Type B pancreatic cell (in vitro differentiated cells): ENCODE data around the gene CD4. TPM values are rescaled to one million over a fixed set of nuclear protein-coding genes. Genes with fewer than 3 reads are reported as not detected.

Experiments
- DNase-seq: peaks from one replicate; pipeline ENCODE4 v3.0.0; 2021; ENCODE audit warnings: mixed read lengths; ENCODE audit not compliant: unreplicated experiment; ENCODE audit errors: extremely low spot score
- H3K27ac Mint-ChIP-seq: 2 replicates; pipeline ENCODE4 v1.8.0; 2021; ENCODE audit warnings: mild to moderate bottlenecking, mixed read lengths
- H3K27me3 Mint-ChIP-seq: 2 replicates; pipeline ENCODE4 v1.8.0; 2021; ENCODE audit warnings: mixed read lengths
- H3K36me3 Mint-ChIP-seq: 2 replicates; pipeline ENCODE4 v1.8.0; 2021; ENCODE audit warnings: mixed read lengths
- H3K4me1 Mint-ChIP-seq: one replicate; pipeline ENCODE4 v1.8.0; 2021; ENCODE audit warnings: mixed read lengths; ENCODE audit not compliant: unreplicated experiment
- H3K4me3 Mint-ChIP-seq: 2 replicates; pipeline ENCODE4 v1.8.0; 2021; ENCODE audit warnings: mild to moderate bottlenecking, mixed read lengths
- H3K9me3 Mint-ChIP-seq: 2 replicates; pipeline ENCODE4 v1.8.0; 2021; ENCODE audit warnings: mixed read lengths
- total RNA-seq: library from RNA; stranded (reverse); gene quantifications from 2 replicates; pipeline ENCODE4 v1.2.1, GENCODE V29; 2021; ENCODE audit warnings: low replicate concordance
- TF ChIP-seq, protein P1 (sequence below): fragments of 200-600 bp; sonication (generic); conservative IDR thresholded peaks from 2 replicates; pipeline ENCODE4 v1.5.0; 2021; ENCODE audit warnings: antibody characterized with exemption, mild to moderate bottlenecking

Gene CD4
- total RNA-seq, 1 donor from 2014 or later: 0.65 TPM

DNA sequence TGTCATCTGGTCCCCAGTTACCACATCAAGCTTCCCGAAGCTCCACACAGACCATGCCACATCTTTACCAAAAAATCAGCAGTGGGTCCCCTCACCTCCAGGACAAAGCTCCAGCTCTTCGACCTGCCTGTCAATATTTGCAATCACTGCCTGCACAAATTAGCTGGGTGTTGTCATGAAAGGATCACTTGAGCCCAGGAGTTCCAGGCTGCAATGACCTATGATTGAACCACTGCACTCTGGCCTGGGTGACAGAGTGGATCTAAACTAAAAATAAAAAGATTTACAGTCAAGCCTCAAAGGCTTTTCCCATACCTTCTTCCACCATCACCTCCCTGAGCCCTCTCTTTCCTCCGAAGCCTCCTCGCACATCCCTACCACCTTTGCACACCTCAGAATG lies 7.2 kb downstream of the CD4 start:
- Mint-ChIP-seq H3K27me3 (peaks cover 41% of the 10 kb centered on the region), H3K36me3 (no peaks in the 10 kb centered on the region), H3K9me3 (no peaks in the 10 kb centered on the region), H3K27ac (no peak overlapping the region), H3K4me1 (peaks cover 10% of the 10 kb centered on the region), H3K4me3 (no peak overlapping the region)
- no peak for DNase-seq
- TF ChIP-seq, protein P1, sequence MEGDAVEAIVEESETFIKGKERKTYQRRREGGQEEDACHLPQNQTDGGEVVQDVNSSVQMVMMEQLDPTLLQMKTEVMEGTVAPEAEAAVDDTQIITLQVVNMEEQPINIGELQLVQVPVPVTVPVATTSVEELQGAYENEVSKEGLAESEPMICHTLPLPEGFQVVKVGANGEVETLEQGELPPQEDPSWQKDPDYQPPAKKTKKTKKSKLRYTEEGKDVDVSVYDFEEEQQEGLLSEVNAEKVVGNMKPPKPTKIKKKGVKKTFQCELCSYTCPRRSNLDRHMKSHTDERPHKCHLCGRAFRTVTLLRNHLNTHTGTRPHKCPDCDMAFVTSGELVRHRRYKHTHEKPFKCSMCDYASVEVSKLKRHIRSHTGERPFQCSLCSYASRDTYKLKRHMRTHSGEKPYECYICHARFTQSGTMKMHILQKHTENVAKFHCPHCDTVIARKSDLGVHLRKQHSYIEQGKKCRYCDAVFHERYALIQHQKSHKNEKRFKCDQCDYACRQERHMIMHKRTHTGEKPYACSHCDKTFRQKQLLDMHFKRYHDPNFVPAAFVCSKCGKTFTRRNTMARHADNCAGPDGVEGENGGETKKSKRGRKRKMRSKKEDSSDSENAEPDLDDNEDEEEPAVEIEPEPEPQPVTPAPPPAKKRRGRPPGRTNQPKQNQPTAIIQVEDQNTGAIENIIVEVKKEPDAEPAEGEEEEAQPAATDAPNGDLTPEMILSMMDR: no peak

DNA sequence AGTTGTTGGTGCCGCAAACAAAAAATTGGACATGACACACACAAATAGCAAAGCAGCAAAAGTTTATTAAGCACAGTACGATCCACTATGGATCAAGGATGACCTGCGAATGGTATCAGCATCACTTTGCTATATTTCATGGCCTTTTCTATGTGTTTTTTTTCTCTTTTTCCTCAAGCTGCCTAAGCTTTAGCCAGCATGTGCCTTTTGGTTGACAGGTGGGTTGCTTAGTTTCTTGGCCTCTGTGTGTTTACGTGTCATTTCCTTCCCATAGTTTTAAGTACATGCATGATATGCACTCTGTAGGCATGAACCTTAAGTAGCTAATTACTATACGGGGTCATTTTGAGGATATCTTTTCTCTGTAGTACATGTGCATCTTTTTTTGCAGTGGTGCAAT lies 9.8 kb downstream of the CD4 start:
- DNase-seq: no peak
- Mint-ChIP-seq H3K4me3 (no peak overlapping the region), H3K9me3 (peaks cover 3% of the 10 kb centered on the region), H3K36me3 (peaks cover 2% of the 10 kb centered on the region), H3K27ac (no peak overlapping the region), H3K4me1 (no peaks in the 10 kb centered on the region), H3K27me3 (peaks cover 18% of the 10 kb centered on the region)
- TF ChIP-seq, protein P1: no peak

DNA sequence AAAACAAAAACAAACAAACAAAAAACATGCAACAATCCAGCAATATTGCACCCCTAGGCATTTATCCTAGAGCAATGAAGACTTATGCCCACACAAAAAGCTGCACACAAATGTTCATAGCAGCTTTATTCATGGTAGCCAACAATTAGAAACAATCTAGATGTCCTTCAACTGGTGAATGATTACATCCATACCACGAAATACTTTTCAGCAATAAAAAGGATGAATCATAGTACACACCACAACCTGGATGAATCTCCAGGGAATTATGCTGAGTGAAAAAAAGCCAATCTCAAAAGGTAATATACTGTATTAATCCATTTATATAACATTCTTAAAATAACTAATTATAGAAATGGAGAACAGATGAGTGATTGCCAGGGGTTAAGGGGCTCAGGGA lies 17.8 kb downstream of the CD4 start:
- no peak for DNase-seq
- Mint-ChIP-seq H3K27me3 (peaks cover 13% of the 10 kb centered on the region), H3K36me3 (peaks cover 3% of the 10 kb centered on the region), H3K4me1 (no peaks in the 10 kb centered on the region), H3K9me3 (peaks cover 5% of the 10 kb centered on the region), H3K27ac (no peak overlapping the region), H3K4me3 (no peak overlapping the region)
- TF ChIP-seq, protein P1: no peak

DNA sequence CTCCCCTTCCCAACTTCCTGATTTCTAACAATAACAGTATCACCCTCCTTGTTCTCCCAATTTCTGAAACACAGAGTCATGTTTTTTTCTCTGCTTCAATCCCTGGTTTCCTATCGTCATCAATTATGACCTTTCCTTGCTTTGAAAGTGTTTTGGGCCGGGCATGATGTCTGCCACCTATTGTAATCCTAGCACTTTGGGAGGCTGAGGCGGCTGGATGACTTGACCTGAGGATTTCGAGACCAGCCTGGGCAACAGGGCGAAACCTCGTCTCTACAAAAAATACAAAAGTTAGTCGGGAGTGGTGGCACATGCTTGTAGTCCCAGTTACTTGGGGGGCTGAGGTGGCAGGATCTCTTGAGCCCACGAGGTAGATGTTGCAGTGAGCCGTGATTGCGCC lies 19.7 kb downstream of the CD4 start:
- no peaks in the 10 kb centered on the region for H3K4me1 Mint-ChIP-seq

DNA sequence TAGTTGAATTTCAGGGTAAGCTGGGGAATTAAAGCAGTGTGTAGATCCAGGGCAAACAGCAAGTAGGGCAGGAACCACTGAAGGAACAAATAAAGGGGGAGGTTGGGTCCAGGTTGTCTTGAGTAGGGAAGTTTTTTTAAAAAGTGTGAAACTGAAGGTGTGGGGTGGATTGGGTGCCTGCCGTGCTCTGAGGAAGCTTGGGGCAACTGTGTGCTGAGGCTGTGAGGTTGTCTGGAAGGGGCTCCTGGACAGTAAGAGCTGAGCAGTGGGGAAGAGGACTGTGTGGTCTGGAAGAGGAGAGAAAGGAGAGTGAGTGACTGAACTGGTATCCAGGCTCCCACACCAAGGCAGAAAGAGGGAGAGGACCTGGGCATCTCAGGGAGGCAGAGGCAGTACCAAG lies 21.4 kb downstream of the CD4 start:
- Mint-ChIP-seq H3K36me3 (no peaks in the 10 kb centered on the region), H3K27me3 (peaks cover 35% of the 10 kb centered on the region), H3K9me3 (no peaks in the 10 kb centered on the region), H3K27ac (no peak overlapping the region), H3K4me3 (no peak overlapping the region), H3K4me1 (no peaks in the 10 kb centered on the region)
- TF ChIP-seq, protein P1: no peak
- DNase-seq: no peak

More for the DNA sequence above, 19.7 kb downstream of the CD4 start:
- Mint-ChIP-seq H3K9me3 (peaks cover 3% of the 10 kb centered on the region), H3K36me3 (peaks cover 2% of the 10 kb centered on the region), H3K27ac (no peak overlapping the region), H3K27me3 (peaks cover 22% of the 10 kb centered on the region), H3K4me3 (no peak overlapping the region)
- TF ChIP-seq, protein P1: no peak
- DNase-seq: no peak

DNA sequence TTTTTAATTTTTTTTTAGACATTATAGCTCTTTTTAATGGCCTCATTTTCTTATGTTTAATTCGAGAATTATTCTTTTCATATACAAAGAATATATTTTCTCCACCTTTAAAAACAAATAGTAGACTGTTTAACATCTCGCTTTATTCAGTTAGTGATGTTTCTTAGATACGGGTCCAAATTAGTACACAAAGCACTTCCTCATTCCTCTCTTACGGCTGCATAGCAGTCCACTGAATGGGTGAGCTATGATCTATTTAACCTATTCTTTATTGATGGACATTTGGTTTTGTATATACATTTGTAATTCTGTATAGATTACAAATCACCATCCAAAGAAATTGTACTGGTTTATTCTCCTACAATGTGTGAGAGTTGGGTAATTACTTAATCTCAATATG lies 24.0 kb downstream of the CD4 start:
- TF ChIP-seq, protein P1: no peak
- H3K4me1 Mint-ChIP-seq: peaks cover 14% of the 10 kb centered on the region
- no peaks in the 10 kb centered on the region for H3K9me3 Mint-ChIP-seq
- H3K27ac Mint-ChIP-seq: no peak overlapping the region
- no peaks in the 10 kb centered on the region for H3K36me3 Mint-ChIP-seq
- H3K4me3 Mint-ChIP-seq: no peak overlapping the region
- H3K27me3 Mint-ChIP-seq: peaks cover 41% of the 10 kb centered on the region
- DNase-seq: no peak
